Measurements from ENCODE around the gene ZIC1. TPM values are rescaled to one million over a fixed set of nuclear protein-coding genes. Genes with fewer than 3 reads are reported as not detected.

ZIC1 gene
- total RNA-seq, 3 donors from 2014 or later, result 0.48 TPM; not detected in 2

- intact Hi-C loops (cut with DNase I, micrococcal nuclease), result no loop called here
- DNase-seq (no peak), ATAC-seq (no peak)
- Histone ChIP-seq H3K9me3 (no peaks in the 10 kb centered on the region), H3K36me3 (ENCODE audit: low read depth) (no peaks in the 10 kb centered on the region), H3K4me3 (no peak overlapping the region), H3K4me1 (ENCODE audit: low read depth) (peaks cover 10% of the 10 kb centered on the region)
- TF ChIP-seq, protein P1, sequence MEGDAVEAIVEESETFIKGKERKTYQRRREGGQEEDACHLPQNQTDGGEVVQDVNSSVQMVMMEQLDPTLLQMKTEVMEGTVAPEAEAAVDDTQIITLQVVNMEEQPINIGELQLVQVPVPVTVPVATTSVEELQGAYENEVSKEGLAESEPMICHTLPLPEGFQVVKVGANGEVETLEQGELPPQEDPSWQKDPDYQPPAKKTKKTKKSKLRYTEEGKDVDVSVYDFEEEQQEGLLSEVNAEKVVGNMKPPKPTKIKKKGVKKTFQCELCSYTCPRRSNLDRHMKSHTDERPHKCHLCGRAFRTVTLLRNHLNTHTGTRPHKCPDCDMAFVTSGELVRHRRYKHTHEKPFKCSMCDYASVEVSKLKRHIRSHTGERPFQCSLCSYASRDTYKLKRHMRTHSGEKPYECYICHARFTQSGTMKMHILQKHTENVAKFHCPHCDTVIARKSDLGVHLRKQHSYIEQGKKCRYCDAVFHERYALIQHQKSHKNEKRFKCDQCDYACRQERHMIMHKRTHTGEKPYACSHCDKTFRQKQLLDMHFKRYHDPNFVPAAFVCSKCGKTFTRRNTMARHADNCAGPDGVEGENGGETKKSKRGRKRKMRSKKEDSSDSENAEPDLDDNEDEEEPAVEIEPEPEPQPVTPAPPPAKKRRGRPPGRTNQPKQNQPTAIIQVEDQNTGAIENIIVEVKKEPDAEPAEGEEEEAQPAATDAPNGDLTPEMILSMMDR (IDR thresholded peaks at IDR 0.05), result no peak
Measured at GRCh38 chr3:147412261-147412916, 3.2 kb downstream of the ZIC1 start.

DNA sequence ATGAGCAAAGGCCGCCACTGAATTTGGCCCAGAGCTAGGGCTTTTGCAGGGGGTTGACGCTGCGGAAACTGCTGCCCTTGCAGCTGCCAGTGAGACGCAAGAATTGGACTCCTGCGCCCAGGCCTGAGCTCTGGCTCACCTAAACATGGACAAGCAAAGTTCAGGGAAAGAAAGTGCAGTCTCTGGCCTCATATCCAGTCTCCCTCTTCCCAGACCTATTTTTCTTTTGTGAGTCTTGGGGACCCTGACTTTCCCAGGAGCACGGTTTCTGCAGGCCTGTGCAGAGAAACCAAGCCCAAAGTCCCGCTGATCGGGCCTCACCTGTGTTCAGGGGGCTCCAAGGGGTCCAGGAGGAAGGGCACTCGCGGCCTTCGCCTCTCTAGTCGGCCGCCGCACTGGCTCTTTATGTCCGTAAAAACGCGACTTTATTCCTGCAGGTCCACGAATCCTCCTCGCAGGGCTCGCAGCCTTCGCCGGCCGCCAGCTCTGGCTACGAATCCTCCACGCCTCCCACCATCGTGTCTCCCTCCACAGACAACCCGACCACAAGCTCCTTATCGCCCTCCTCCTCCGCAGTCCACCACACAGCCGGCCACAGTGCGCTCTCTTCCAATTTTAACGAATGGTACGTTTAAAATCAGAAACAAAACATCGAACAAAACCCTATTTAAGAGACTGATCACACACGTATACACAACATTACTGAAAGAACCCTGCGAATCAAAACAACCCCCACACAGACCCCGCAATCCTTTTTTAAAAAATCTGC, 3.9 kb downstream of the ZIC1 start:
- Histone ChIP-seq H3K4me1 (ENCODE audit: low read depth) (peaks cover 10% of the 10 kb centered on the region), H3K4me3 (no peak overlapping the region), H3K9me3 (no peaks in the 10 kb centered on the region), H3K36me3 (ENCODE audit: low read depth) (no peaks in the 10 kb centered on the region)
- no peak for DNase-seq
- intact Hi-C loops (cut with DNase I, micrococcal nuclease), result no loop called here
- ATAC-seq, result no peak
- TF ChIP-seq, protein P1 (IDR thresholded peaks at IDR 0.05), result no peak

DNA sequence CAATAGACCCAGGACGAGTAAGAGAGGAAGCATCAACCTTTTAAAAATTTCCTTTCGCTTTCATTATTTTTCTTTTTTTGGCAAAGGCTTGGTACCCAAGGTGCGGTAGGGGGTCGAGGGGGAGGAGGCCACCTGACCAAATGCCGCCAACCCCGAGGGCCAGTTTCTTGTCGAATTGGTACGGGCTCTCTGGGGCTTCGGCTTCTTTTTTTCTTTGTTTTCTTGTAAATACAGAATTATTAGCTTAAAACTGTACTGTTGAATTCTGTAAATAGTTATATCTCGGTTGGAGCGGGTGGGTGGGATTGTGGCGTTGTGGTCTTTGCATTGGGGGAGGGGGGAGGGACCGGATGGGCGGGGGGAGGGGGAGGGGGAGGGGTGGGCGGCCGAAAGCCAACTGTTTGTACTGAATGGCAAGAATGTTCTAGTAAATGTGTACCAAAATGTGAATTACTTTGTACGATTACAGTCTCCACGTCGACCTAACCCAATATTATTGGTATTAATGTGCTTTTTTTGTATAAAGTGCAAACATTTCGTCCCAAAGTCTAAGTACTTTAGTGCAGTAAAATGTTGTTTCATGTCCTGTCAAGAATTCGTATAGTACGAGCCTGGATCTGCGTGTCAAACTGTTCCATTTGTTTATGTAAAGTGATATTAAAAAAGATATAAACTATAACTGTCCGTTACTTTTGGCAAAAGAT, 4.7 kb downstream of the ZIC1 start:
- intact Hi-C loops (cut with DNase I, micrococcal nuclease), result no loop called here

GRCh38 chr3:147414390-147415138, 5.4 kb downstream of the ZIC1 start:
- intact Hi-C loops (cut with DNase I, micrococcal nuclease), result no loop called here
- TF ChIP-seq, protein P1 (IDR thresholded peaks at IDR 0.05), result no peak
- no peak overlapping the region for H3K4me3 ChIP-seq
- peaks cover 10% of the 10 kb centered on the region for H3K4me1 ChIP-seq (ENCODE audit: low read depth)
- ATAC-seq, result no peak
- H3K36me3 ChIP-seq (ENCODE audit: low read depth), result no peaks in the 10 kb centered on the region
- DNase-seq, result no peak
- H3K9me3 ChIP-seq, result no peaks in the 10 kb centered on the region

More for the DNA sequence above, 4.7 kb downstream of the ZIC1 start:
- Histone ChIP-seq H3K36me3 (ENCODE audit: low read depth) (no peaks in the 10 kb centered on the region), H3K4me1 (ENCODE audit: low read depth) (peaks cover 10% of the 10 kb centered on the region), H3K4me3 (no peak overlapping the region), H3K9me3 (no peaks in the 10 kb centered on the region)
- ATAC-seq (no peak), DNase-seq (no peak)
- TF ChIP-seq, protein P1 (IDR thresholded peaks at IDR 0.05), result no peak

- Histone ChIP-seq H3K36me3 (ENCODE audit: low read depth) (no peaks in the 10 kb centered on the region), H3K9me3 (no peaks in the 10 kb centered on the region), H3K4me3 (no peak overlapping the region), H3K4me1 (ENCODE audit: low read depth) (peaks cover 10% of the 10 kb centered on the region)
- TF ChIP-seq, protein P1 (IDR thresholded peaks at IDR 0.05), result no peak
- DNase-seq (no peak), ATAC-seq (no peak)
- intact Hi-C loops (cut with DNase I, micrococcal nuclease), result no loop called here
Measured at GRCh38 chr3:147415286-147415685, 6.1 kb downstream of the ZIC1 start.
